Measurements from ENCODE around the gene LRRC8B. TPM values are rescaled to one million over a fixed set of nuclear protein-coding genes. Genes with fewer than 3 reads are reported as not detected.
A peak's percentile ranks its signal among the peaks of the same experiment; 100 is the strongest.

The LRRC8B gene
- total RNA-seq, 4 donors from 2014 or later: 8.7 to 19.5 (median 9.2) TPM

DNA sequence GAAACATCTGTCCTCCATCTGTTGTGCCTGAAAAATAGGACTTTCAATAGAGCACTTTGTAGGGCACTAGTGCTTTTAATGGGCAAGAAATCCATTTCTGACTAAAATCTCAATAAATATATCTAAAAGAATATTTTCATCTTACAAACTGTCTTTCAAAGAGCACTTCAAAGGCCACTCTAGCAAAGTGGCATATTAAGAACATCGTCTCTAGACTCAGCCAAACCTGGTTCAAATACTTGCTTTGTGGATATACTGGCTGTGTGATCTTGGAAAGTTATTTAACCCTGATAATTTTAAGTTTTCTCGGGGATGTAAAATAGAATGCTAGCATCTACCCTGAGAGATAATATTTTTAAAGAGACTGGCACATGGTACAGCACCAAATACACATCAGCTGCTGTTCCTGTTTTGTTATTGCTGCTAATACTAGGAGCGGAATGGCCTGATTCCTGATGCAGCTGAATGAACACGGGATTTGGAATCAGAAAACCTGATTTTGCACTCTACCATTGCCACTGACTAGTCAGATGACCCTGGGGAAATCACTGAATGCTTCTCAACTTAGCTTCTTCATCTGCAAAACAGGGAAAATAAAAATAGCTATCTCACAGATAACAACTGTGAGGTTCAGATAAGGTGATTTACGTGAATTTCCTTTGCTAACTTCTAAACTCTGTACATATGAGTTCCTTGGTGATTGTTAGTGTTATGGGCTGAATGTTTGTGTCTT, 83.1 kb downstream of the LRRC8B start:
- intact Hi-C loops (cut with DNase I): no loop called here
- TF ChIP-seq, protein P1, sequence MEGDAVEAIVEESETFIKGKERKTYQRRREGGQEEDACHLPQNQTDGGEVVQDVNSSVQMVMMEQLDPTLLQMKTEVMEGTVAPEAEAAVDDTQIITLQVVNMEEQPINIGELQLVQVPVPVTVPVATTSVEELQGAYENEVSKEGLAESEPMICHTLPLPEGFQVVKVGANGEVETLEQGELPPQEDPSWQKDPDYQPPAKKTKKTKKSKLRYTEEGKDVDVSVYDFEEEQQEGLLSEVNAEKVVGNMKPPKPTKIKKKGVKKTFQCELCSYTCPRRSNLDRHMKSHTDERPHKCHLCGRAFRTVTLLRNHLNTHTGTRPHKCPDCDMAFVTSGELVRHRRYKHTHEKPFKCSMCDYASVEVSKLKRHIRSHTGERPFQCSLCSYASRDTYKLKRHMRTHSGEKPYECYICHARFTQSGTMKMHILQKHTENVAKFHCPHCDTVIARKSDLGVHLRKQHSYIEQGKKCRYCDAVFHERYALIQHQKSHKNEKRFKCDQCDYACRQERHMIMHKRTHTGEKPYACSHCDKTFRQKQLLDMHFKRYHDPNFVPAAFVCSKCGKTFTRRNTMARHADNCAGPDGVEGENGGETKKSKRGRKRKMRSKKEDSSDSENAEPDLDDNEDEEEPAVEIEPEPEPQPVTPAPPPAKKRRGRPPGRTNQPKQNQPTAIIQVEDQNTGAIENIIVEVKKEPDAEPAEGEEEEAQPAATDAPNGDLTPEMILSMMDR (IDR thresholded peaks at IDR 0.05): no peak
- no peak for TF ChIP-seq POLR2A (IDR thresholded peaks at IDR 0.05)
- Histone ChIP-seq H3K36me3 (no peaks in the 10 kb centered on the region), H3K4me1 (peaks cover 7 to 68% (median 13%) of the 10 kb centered on the region in 3 donors), H3K27me3 (no peaks in the 10 kb centered on the region), H3K4me3 (no peak overlapping the region), H3K9me3 (no peaks in the 10 kb centered on the region), H3K27ac (peak overlapping the region in 2 of 4 donors; percentile 13 to 21)
- no peak for DNase-seq
- 79 to 80% methylated on average over 5 of the region's 5 CpGs for WGBS, 2 donors

DNA sequence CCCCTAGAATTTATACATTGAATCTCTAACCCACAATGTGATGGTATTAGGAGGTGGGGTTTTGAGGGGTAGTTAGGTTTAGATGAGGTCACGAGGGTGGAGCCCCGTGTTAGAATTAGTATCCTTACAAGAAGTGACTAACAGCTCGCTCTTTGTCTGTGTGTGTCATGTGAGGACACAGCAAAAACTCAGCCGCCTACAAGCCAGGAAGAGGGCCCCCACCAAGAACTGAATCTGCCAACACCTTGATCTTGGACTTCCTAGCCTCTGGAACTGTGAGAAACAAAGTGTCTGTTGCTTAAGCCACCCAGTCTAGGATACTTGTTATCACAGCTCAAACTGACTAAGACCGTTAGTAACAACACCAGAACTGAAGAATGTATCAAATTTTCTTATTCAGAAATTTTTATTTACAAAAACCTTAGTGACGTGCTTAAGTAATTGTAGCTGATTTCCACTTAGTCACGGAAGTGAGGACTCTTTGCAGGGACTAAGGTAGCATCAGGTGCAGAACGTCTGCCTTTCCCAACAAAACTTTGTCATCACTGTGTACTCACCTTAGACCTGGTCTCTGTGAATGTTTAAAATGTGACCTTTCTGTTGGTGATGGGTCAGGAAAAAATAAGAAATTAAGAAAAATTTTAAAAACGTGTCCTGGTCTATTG, 83.8 kb downstream of the LRRC8B start:
- H3K4me3 ChIP-seq: no peak overlapping the region
- H3K9me3 ChIP-seq: no peaks in the 10 kb centered on the region
- no peaks in the 10 kb centered on the region for H3K27me3 ChIP-seq
- intact Hi-C loops (cut with DNase I): no loop called here
- H3K27ac ChIP-seq: peak overlapping the region in 2 of 4 donors; percentile 13 to 21
- no peaks in the 10 kb centered on the region for H3K36me3 ChIP-seq
- WGBS, 2 donors: 29 to 39% methylated on average over 9 of the region's 9 CpGs
- no peak for TF ChIP-seq POLR2A (IDR thresholded peaks at IDR 0.05)
- TF ChIP-seq, protein P1 (IDR thresholded peaks at IDR 0.05): no peak
- DNase-seq: no peak
- H3K4me1 ChIP-seq: peaks cover 7 to 66% (median 13%) of the 10 kb centered on the region in 3 donors

DNA sequence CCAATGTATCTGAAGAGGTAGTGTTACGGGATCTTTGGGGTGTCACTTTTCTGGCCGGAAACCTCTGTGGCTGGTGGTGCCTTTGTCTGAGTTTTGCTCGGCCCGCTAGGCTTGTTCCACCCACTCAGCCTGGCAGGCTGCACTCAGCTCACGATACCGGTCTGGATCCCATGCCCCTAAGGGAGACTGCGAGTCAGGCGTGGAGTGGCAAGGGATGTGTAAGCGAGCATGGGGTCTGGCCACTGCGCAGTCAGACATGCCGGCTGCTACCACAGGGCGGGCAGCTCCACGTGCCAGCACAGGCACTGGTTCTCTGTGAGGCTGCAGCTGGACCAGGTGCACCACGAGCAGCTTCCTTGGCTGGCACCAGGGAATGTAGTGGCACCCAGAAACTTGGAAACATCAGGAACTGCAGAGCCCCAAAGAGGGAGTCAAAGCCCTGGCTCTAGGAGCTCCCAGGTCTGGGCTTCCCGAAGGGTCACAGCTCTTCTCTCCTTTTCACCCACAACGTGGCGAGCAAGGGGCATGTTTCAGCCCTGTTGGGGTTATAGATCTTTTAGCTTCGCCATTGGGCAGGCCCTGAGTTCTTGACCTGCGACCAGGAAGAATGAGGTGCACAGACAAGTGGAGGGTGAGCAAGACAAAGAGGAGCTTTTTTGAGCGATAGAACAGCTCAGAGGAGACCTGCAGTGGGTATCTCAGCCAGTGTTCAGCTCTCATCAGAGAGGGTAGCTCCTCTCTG, 84.5 kb downstream of the LRRC8B start:
- intact Hi-C loops (cut with DNase I): no loop called here
- H3K4me3 ChIP-seq: no peak overlapping the region
- DNase-seq: no peak
- H3K4me1 ChIP-seq: peaks cover 7 to 59% (median 13%) of the 10 kb centered on the region in 3 donors
- TF ChIP-seq POLR2A (IDR thresholded peaks at IDR 0.05): no peak
- TF ChIP-seq, protein P1 (IDR thresholded peaks at IDR 0.05): no peak
- 47 to 66% methylated on average over 15 to 19 of the region's 20 CpGs for WGBS, 2 donors
- no peaks in the 10 kb centered on the region for H3K9me3 ChIP-seq
- H3K27me3 ChIP-seq: no peaks in the 10 kb centered on the region
- H3K36me3 ChIP-seq: no peaks in the 10 kb centered on the region
- peak overlapping the region in 2 of 4 donors; percentile 13 to 17 for H3K27ac ChIP-seq

DNA sequence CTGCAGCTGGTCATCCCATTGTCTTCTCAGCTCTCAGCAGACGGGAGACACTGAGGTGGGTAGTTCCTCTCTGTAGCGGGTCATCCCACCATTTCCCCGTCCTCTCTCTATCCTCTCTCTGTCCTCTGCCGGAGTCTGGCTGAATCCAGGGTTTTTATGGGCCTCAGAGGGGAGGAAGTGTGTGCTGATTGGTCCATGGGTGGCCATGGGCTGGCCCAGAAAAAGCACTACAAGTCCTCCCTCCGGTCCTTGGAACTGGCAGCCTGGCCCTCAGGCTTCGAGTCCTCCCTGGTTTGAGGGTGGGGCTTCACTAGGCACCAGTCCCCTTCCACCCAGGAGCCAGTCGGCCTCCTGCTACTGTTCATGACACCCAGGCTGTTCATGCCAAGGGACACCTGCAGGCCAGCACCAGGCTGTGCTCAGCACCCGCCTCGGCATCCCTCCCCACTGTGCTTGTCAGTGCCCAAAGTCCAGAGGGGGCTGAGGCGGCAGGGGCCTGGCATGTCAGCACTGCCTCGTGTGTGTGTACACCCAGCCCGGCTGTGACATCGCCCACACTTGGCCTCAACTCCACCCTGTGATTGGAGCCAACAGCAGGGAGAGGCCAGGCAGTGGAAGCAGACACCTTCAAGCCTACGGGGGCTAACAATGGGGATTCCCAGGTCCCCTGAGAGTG, 85.3 kb downstream of the LRRC8B start:
- 85% methylated on average over 3 of the region's 14 CpGs; no CpG with 5 or more reads in 1 of the 2 donors for WGBS, 2 donors
- no peaks in the 10 kb centered on the region for H3K27me3 ChIP-seq
- peak overlapping the region in 1 of 4 donors; percentile 11 for H3K27ac ChIP-seq
- no peak for DNase-seq
- H3K4me1 ChIP-seq: peaks cover 7 to 56% (median 13%) of the 10 kb centered on the region in 3 donors
- peak in 1 of 4 donors; percentile 33 for TF ChIP-seq POLR2A (IDR thresholded peaks at IDR 0.05)
- TF ChIP-seq, protein P1 (IDR thresholded peaks at IDR 0.05): no peak
- H3K4me3 ChIP-seq: no peak overlapping the region
- intact Hi-C loops (cut with DNase I): no loop called here
- no peaks in the 10 kb centered on the region for H3K9me3 ChIP-seq
- no peaks in the 10 kb centered on the region for H3K36me3 ChIP-seq
